T-cell (primary cell): Measurements from ENCODE around the gene CATSPER2. TPM values are rescaled to one million over a fixed set of nuclear protein-coding genes. Genes with fewer than 3 reads are reported as not detected.
"Not testable (repeated sequence)": the region's sequence is repeated elsewhere in the genome, so short reads cannot be mapped to it uniquely, and the experiment has no call there.

ENCODE experiments used
- ATAC-seq, 4 experiments: fragments of 200-7000 bp in 3 of 4; fragments of 150-1000 bp in 1 of 4; cut with Tn5 transposase; replicated peaks in 1 of 4; 1 replicate in 3 of 4; 2 replicates in 1 of 4; pipeline ENCODE4 v1.10.0; 2021; ENCODE audit warnings: moderate library complexity in 3 of 4, mild to moderate bottlenecking in 2 of 4, moderate number of reproducible peaks in 1 of 4
- CTCF ChIA-PET, 2 donors: fragments of 300-600 bp; sonication (Branson Sonifier 250); formaldehyde crosslinking; loops; one replicate each; lab custom pipeline; 2022; ENCODE audit warnings: antibody characterized with exemption in 2 of 2; lab: Charles Lee
- POLR2A ChIA-PET, 2 donors: fragments of 300-600 bp; sonication (Branson Sonifier 250); formaldehyde crosslinking; loops; one replicate each; lab custom pipeline; 2022; ENCODE audit warnings: antibody characterized with exemption in 2 of 2; lab: Charles Lee
- DNase-seq, 35 experiments: peaks; one replicate each; pipeline versions ENCODE4 v3.0.0 to v3.0.0-alpha.2; 2013 to 2023
- H3K27ac ChIP-seq: one replicate; pipeline ENCODE4 v1.5.1; 2013; ENCODE audit warnings: low read length
- H3K27me3 ChIP-seq, 2 experiments: replicated peaks in 1 of 2; 1 replicate in 1 of 2; 2 replicates in 1 of 2; pipeline versions ENCODE4 v1.6.1 to v1.7.0; 2013; ENCODE audit warnings: low read length in 1 of 2, mixed read lengths in 1 of 2; ENCODE audit not compliant: control insufficient read depth in 2 of 2, insufficient read depth in 2 of 2; ENCODE audit errors: extremely low read depth in 1 of 2
- H3K36me3 ChIP-seq, 2 donors: 1 replicate in 1 of 2; 2 replicates in 1 of 2; pipeline versions ENCODE4 v1.6.1 to v1.7.0; 2013; ENCODE audit warnings: low read length in 1 of 2; ENCODE audit not compliant: control insufficient read depth in 2 of 2, insufficient read depth in 1 of 2; ENCODE audit errors: extremely low read depth in 1 of 2
- H3K4me1 ChIP-seq, 2 experiments: 1 replicate in 1 of 2; 2 replicates in 1 of 2; pipeline versions ENCODE4 v1.6.1 to v1.7.0; 2013; ENCODE audit warnings: low read length in 2 of 2, mixed read lengths in 1 of 2; ENCODE audit not compliant: insufficient read depth in 2 of 2, control insufficient read depth in 1 of 2; ENCODE audit errors: extremely low read depth in 1 of 2
- H3K4me3 ChIP-seq, 2 donors: 1 replicate in 1 of 2; 2 replicates in 1 of 2; pipeline versions ENCODE4 v1.5.1 to v1.7.0; 2013; ENCODE audit warnings: mild to moderate bottlenecking in 2 of 2, low read length in 1 of 2, moderate library complexity in 1 of 2; ENCODE audit not compliant: control insufficient read depth in 1 of 2; ENCODE audit errors: extremely low read depth in 1 of 2
- H3K9me3 ChIP-seq: 2 replicates; pipeline ENCODE4 v1.7.0; 2013
- H3K27ac Mint-ChIP-seq, 2 donors: one replicate each; pipeline ENCODE4 v1.8.0; 2020 to 2021; ENCODE audit warnings: mild to moderate bottlenecking in 2 of 2, mixed read lengths in 2 of 2
- H3K27me3 Mint-ChIP-seq, 2 donors: one replicate each; pipeline ENCODE4 v1.8.0; 2021 to 2022; ENCODE audit warnings: mixed read lengths in 2 of 2
- H3K36me3 Mint-ChIP-seq: one replicate; pipeline ENCODE4 v1.8.0; 2021; ENCODE audit warnings: mixed read lengths
- H3K4me1 Mint-ChIP-seq, 3 donors: one replicate each; pipeline ENCODE4 v1.8.0; 2020 to 2022; ENCODE audit warnings: mixed read lengths in 3 of 3, mild to moderate bottlenecking in 1 of 3
- H3K4me3 Mint-ChIP-seq, 3 donors: one replicate each; pipeline ENCODE4 v1.8.0; 2020 to 2022; ENCODE audit warnings: mild to moderate bottlenecking in 3 of 3, mixed read lengths in 3 of 3, moderate library complexity in 3 of 3
- H3K9me3 Mint-ChIP-seq, 3 donors: one replicate each; pipeline ENCODE4 v1.8.0; 2020 to 2022; ENCODE audit warnings: mixed read lengths in 3 of 3
- WGBS: methylation state at CpG from one replicate; pipeline ENCODE4 v1.1.5; 2013; ENCODE audit warnings: missing lambda C conversion rate; ENCODE audit not compliant: insufficient coverage; 5-methylcytosine and 5-hydroxymethylcytosine counted together
- total RNA-seq, 35 experiments: library from RNA in 6 of 35; stranded (reverse) in 6 of 35; fragments of 120-200 nt in 1 of 35; gene quantifications; one replicate each; pipeline versions ENCODE4 v1.2.1 to v1.2.4 and lab custom pipeline; 2013 to 2026

The CATSPER2 gene
- total RNA-seq, 5 donors from 2014 or later (not counting 1 experiment from before 2014, with no cell fraction given), result 6.6 to 10.5 (median 8.3) TPM

- Histone ChIP-seq H3K27me3 (peaks cover 0 to 3% of the 10 kb centered on the region in 2 experiments), H3K9me3 (no peaks in the 10 kb centered on the region), H3K36me3 (no peaks in the 10 kb centered on the region), H3K4me1 (no peaks in the 10 kb centered on the region), H3K4me3 (no peak overlapping the region), H3K27ac (no peak overlapping the region)
- WGBS, result 0% methylated on average over 1 of the region's 5 CpGs
- ATAC-seq (no peak), DNase-seq (no peak)
- Mint-ChIP-seq H3K36me3 (no peaks in the 10 kb centered on the region), H3K27me3 (peaks cover 3% of the 10 kb centered on the region in 2 donors), H3K27ac (no peak overlapping the region), H3K4me3 (no peak overlapping the region), H3K4me1 (no peaks in the 10 kb centered on the region), H3K9me3 (no peaks in the 10 kb centered on the region)
- CTCF ChIA-PET, result no interaction called here
- POLR2A ChIA-PET, result no interaction called here
Observed at GRCh38 chr15:43625106-43625505, 23.5 kb downstream of the CATSPER2 start.

DNA sequence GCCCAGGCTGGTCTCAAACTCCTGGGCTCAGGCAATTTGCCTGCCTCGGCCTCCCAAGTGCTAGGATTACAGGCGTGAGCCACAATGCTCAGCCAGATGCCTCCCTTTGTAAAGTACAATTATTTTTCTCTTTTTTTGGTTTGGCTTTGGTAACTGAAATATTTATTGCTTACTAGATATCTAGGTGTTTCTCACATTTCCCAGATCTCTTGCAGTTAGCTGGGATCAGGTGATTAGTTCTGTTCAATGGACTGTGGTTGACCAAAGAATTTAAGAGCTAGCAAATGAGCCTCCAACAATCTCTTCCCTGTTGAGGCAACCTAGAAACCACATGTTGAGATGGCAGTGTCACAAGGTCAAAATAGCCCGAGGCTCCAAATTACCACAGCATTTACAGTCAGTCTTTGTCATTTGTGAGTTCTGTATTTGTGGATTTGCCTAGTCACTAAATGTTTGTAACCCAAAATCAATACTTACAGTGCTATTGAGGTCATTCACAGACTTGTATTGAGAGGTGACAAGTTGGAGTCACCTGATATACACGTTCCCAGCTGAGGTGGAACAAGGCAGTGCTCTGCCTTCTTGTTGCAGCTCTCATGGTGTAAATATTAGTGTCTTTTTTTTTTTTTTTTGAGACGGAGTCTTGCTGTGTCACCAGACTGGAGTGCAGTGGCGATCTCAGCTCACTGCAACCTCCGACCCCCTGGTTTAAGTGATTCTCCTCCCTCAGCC lies 26.4 kb downstream of the CATSPER2 start:
- CTCF ChIA-PET, H3K9me3 Mint-ChIP-seq, H3K27ac Mint-ChIP-seq, H3K4me3 Mint-ChIP-seq, H3K27ac ChIP-seq, H3K4me3 ChIP-seq, H3K4me1 Mint-ChIP-seq, DNase-seq, H3K36me3 ChIP-seq, POLR2A ChIA-PET, ATAC-seq, H3K9me3 ChIP-seq, H3K36me3 Mint-ChIP-seq, H3K4me1 ChIP-seq, H3K27me3 ChIP-seq: not testable (repeated sequence)
- peaks cover 9 to 12% of the 10 kb centered on the region in 2 donors for H3K27me3 Mint-ChIP-seq
- WGBS, result no CpG with 5 or more reads among the region's 7 CpGs

DNA sequence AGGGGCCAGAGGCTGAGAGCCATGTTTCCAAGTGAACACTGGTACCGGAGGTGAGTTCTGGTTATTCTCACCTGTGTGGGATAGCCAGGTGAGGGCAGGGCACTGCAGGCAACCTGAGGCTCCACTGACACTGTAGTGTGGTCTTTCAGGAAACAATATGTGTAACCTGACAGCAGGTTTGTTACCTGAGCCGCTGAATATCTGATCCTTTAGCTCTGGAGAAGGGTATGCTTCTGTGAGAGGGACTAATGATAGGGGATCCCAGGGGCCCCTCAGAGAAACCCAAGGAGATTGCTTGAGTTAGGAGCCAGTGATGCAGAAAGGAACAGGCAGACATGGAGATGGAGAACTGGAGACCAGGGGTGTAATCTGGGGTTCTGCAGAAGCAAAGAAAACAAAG lies 29.9 kb downstream of the CATSPER2 start, which contains the start of gene STRC:
STRC (minus strand) TSS at position 101 of the 400 bp plus-strand sequence; CDS start at position 23, 78 bp downstream.
- H3K4me3 ChIP-seq, H3K36me3 Mint-ChIP-seq, H3K4me1 Mint-ChIP-seq, H3K4me1 ChIP-seq, H3K9me3 Mint-ChIP-seq, CTCF ChIA-PET, H3K9me3 ChIP-seq, DNase-seq, POLR2A ChIA-PET, H3K36me3 ChIP-seq, ATAC-seq, H3K27ac ChIP-seq, H3K27me3 ChIP-seq, H3K4me3 Mint-ChIP-seq, H3K27ac Mint-ChIP-seq: not testable (repeated sequence)
- no CpG with 5 or more reads among the region's 2 CpGs for WGBS
- peaks cover 9 to 12% of the 10 kb centered on the region in 2 donors for H3K27me3 Mint-ChIP-seq

DNA sequence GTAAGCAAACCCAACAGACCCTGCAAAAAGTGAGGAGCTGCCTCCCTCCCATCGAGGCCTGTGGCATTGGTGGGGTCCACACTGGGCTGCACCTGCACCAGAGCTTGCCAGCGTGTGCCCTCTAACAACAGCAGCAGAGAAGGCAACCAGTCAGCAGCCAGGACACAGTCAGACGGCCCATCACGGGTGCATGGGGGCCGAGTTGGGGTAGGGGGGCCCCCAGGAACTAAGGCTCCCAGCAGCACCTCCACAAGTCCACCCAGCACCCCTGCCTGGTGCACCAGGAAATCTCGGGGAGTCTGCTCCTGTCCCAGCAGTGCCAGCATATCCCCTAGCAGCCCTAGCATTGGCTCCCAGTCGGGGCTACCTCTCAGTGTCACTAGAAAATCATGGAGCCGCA lies 30.9 kb downstream of the CATSPER2 start:
- H3K9me3 ChIP-seq, H3K4me1 ChIP-seq, H3K36me3 ChIP-seq, H3K36me3 Mint-ChIP-seq, POLR2A ChIA-PET, H3K9me3 Mint-ChIP-seq, H3K27me3 ChIP-seq, H3K27ac ChIP-seq, H3K4me3 ChIP-seq, DNase-seq, H3K27ac Mint-ChIP-seq, ATAC-seq, CTCF ChIA-PET, H3K4me3 Mint-ChIP-seq, H3K4me1 Mint-ChIP-seq: not testable (repeated sequence)
- peaks cover 9 to 12% of the 10 kb centered on the region in 2 donors for H3K27me3 Mint-ChIP-seq
- no CpG with 5 or more reads among the region's 8 CpGs for WGBS

DNA sequence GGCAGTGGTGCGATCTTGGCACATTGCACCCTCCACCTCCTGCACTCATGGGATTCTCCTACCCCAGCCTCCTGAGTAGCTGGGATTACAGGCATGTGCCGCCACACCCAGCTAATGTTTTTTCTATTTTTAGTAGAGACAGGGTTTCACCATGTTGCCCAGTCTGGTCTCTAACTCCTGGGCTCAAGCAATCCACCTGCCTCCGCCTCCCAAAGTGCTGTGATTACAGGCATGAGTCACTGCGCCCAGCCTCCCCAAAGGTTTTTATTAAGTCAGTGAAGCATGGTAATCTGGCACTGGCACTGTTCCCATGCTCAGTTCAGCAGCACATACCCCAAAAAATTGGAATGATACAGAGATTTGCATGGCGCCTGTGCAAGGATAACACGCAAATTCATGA lies 46.4 kb downstream of the CATSPER2 start:
- H3K36me3 ChIP-seq, H3K4me1 ChIP-seq, ATAC-seq, DNase-seq, H3K4me3 ChIP-seq, H3K9me3 Mint-ChIP-seq, H3K27me3 ChIP-seq, H3K27ac Mint-ChIP-seq, H3K27ac ChIP-seq, H3K9me3 ChIP-seq, H3K36me3 Mint-ChIP-seq, H3K4me3 Mint-ChIP-seq, H3K4me1 Mint-ChIP-seq, CTCF ChIA-PET: not testable (repeated sequence)
- peaks cover 20 to 24% of the 10 kb centered on the region in 2 donors for H3K27me3 Mint-ChIP-seq
- POLR2A ChIA-PET, result interaction anchor here in 1 of 2 donors (0.6 kb wide), 1 partner anchor 204 kb away, joined by 3 read pairs; no protein-coding TSS in a partner anchor
- WGBS, result 90% methylated on average over 4 of the region's 6 CpGs

- H3K4me1 ChIP-seq, CTCF ChIA-PET, H3K36me3 Mint-ChIP-seq: not testable (repeated sequence)
Observed at GRCh38 chr15:43600200-43600599, 48.4 kb downstream of the CATSPER2 start.

More at GRCh38 chr15:43600200-43600599, 48.4 kb downstream of the CATSPER2 start:
- H3K4me3 ChIP-seq, H3K27ac Mint-ChIP-seq, H3K9me3 Mint-ChIP-seq, DNase-seq, POLR2A ChIA-PET, ATAC-seq, H3K27ac ChIP-seq, H3K9me3 ChIP-seq, H3K4me1 Mint-ChIP-seq, H3K36me3 ChIP-seq, H3K4me3 Mint-ChIP-seq, H3K27me3 ChIP-seq: not testable (repeated sequence)
- WGBS, result no CpG with 5 or more reads among the region's 2 CpGs
- H3K27me3 Mint-ChIP-seq, result peaks cover 27 to 28% of the 10 kb centered on the region in 2 donors
